ENCODE measurements around the gene ST6GAL1. TPM values are rescaled to one million over a fixed set of nuclear protein-coding genes. Genes with fewer than 3 reads are reported as not detected.

The ST6GAL1 gene
- total and polyA plus RNA-seq, 12 donors, result 7.2 to 95.0 (median 55.4) TPM

GRCh38 chr3:187031934-187032333 lies 101.6 kb downstream of the ST6GAL1 start:
- intact Hi-C loops (cut with DNase I), result no loop called here
- peaks cover 0 to 6% (median 0%) of the 10 kb centered on the region in 3 donors for H3K9me3 ChIP-seq (replicated peaks in 1 of 3)
- no peaks in the 10 kb centered on the region for H3K27me3 ChIP-seq
- no peak overlapping the region for H3K27ac ChIP-seq
- H3K4me3 ChIP-seq, result no peak overlapping the region
- DNase-seq, result no peak
- TF ChIP-seq POLR2A (IDR thresholded peaks at IDR 0.05), result no peak
- no peaks in the 10 kb centered on the region for H3K36me3 ChIP-seq (replicated peaks in 1 of 2)
- H3K4me1 ChIP-seq (replicated peaks in 1 of 2), result no peaks in the 10 kb centered on the region

GRCh38 chr3:187036394-187036793 lies 106.1 kb downstream of the ST6GAL1 start:
- Histone ChIP-seq H3K4me3 (no peak overlapping the region), H3K27ac (no peak overlapping the region), H3K9me3 (replicated peaks in 1 of 3) (peaks cover 0 to 6% (median 0%) of the 10 kb centered on the region in 3 donors), H3K4me1 (replicated peaks in 1 of 2) (peaks cover 0 to 9% of the 10 kb centered on the region in 2 donors), H3K27me3 (no peaks in the 10 kb centered on the region), H3K36me3 (replicated peaks in 1 of 2) (no peaks in the 10 kb centered on the region)
- intact Hi-C loops (cut with DNase I), result no loop called here
- 84 to 97% (median 90%) methylated on average over 1 of the region's 1 CpG for WGBS, 4 donors
- no peak for DNase-seq
- TF ChIP-seq, protein P1, sequence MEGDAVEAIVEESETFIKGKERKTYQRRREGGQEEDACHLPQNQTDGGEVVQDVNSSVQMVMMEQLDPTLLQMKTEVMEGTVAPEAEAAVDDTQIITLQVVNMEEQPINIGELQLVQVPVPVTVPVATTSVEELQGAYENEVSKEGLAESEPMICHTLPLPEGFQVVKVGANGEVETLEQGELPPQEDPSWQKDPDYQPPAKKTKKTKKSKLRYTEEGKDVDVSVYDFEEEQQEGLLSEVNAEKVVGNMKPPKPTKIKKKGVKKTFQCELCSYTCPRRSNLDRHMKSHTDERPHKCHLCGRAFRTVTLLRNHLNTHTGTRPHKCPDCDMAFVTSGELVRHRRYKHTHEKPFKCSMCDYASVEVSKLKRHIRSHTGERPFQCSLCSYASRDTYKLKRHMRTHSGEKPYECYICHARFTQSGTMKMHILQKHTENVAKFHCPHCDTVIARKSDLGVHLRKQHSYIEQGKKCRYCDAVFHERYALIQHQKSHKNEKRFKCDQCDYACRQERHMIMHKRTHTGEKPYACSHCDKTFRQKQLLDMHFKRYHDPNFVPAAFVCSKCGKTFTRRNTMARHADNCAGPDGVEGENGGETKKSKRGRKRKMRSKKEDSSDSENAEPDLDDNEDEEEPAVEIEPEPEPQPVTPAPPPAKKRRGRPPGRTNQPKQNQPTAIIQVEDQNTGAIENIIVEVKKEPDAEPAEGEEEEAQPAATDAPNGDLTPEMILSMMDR (IDR thresholded peaks at IDR 0.05), result no peak
- TF ChIP-seq POLR2A (IDR thresholded peaks at IDR 0.05), result no peak

DNA sequence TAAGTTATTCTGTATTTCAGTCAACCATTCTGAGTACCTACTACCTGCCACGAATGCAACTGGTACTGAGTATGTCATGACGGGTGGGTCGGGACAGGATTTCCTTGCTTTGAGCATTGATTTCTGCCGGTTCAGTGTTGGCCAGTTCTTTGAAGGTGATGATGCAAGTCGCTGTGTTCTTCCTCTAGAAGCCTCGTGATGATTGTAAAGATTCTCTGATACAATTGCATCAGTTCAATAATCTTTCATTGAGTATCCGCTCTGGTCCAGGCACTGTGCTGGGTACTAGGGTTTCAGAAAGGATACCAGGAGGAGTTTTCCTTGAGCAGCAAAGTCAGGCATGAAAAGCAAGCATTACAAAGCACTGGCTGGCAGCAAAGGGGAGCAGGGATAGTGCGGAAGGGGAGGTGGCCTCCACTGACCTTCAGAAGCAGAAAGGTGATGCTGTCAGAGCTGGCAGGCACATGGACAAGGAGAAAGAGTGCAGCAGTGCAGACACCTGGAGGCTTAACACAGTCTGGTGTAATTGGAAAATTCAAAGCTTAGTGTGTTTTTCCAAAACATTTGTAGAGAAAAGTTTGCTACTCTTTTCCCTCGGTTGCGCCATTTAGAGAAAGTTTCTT lies 108.9 kb downstream of the ST6GAL1 start:
- no peak overlapping the region for H3K4me3 ChIP-seq
- WGBS, 4 donors, result 84 to 91% (median 88%) methylated on average over 10 of the region's 10 CpGs
- TF ChIP-seq, protein P1 (IDR thresholded peaks at IDR 0.05), result no peak
- TF ChIP-seq POLR2A (IDR thresholded peaks at IDR 0.05), result no peak
- H3K9me3 ChIP-seq (replicated peaks in 1 of 3), result peaks cover 0 to 6% (median 0%) of the 10 kb centered on the region in 3 donors
- H3K36me3 ChIP-seq (replicated peaks in 1 of 2), result no peaks in the 10 kb centered on the region
- DNase-seq, result no peak
- intact Hi-C loops (cut with DNase I), result no loop called here
- H3K4me1 ChIP-seq (replicated peaks in 1 of 2), result peaks cover 5 to 18% of the 10 kb centered on the region in 2 donors
- H3K27ac ChIP-seq, result no peak overlapping the region
- H3K27me3 ChIP-seq, result no peaks in the 10 kb centered on the region

DNA sequence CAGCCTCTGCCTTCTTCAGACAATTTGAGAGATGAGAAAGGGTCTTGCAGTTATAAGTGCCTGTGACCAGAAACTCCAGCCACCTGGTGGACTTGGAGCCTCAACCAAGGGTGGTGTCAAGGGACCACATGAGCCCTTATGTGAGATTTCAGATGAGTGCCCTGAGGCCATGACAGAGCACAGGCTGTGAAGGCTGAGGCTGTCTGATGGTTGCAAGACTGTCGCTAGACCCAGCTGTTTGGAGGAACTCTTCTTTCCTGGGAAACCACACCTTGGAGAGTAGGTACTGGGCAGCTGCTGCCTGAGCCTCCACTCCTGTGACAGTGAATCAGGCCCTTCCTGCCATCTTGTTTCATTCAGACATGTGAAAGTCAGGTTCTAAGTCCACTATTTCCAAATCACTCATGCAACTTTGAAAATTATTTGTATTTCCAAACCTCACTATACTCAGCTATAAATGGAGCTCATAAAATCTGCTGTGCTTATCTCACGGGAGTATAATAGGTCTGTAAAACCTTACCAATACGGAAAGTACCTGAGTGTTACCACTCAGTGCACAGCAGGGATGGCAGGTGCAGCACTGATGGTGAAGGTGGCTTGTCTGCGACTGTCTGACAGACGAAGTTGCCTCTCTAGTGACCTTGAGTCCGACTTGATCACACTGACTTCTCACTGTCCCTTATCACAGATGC lies 109.5 kb downstream of the ST6GAL1 start:
- H3K9me3 ChIP-seq (replicated peaks in 1 of 3), result peaks cover 0 to 3% (median 0%) of the 10 kb centered on the region in 3 donors
- WGBS, 4 donors, result 55 to 67% (median 63%) methylated on average over 3 to 6 of the region's 6 CpGs
- intact Hi-C loops (cut with DNase I), result no loop called here
- no peak overlapping the region for H3K27ac ChIP-seq
- no peaks in the 10 kb centered on the region for H3K36me3 ChIP-seq (replicated peaks in 1 of 2)
- peaks cover 5 to 18% of the 10 kb centered on the region in 2 donors for H3K4me1 ChIP-seq (replicated peaks in 1 of 2)
- no peaks in the 10 kb centered on the region for H3K27me3 ChIP-seq
- H3K4me3 ChIP-seq, result no peak overlapping the region
- no peak for DNase-seq
- TF ChIP-seq, protein P1 (IDR thresholded peaks at IDR 0.05), result no peak
- TF ChIP-seq POLR2A (IDR thresholded peaks at IDR 0.05), result no peak
